Thyroid gland (tissue), 4 donors: ENCODE measurements around the gene ADAMTS2. TPM values are rescaled to one million over a fixed set of nuclear protein-coding genes. Genes with fewer than 3 reads are reported as not detected.

Experiments used
- DNase-seq, 2 donors: peaks; one replicate each; pipeline ENCODE4 v3.0.0-alpha.2; 2019
- H3K27ac ChIP-seq, 3 donors: fragments of 200-600 bp; sonication (generic); 1 replicate in 2 of 3; 2 replicates in 1 of 3; pipeline ENCODE4 v1.5.1; 2016 to 2019; ENCODE audit warnings: mild to moderate bottlenecking in 1 of 3, moderate library complexity in 1 of 3
- H3K27me3 ChIP-seq: fragments of 200-600 bp; sonication (generic); one replicate; pipeline ENCODE4 v1.5.1; 2019
- H3K36me3 ChIP-seq, 2 donors: fragments of 200-600 bp; sonication (generic); one replicate each; pipeline ENCODE4 v1.5.1; 2016 to 2019
- H3K4me1 ChIP-seq, 2 donors: fragments of 200-600 bp; sonication (generic); one replicate each; pipeline ENCODE4 v1.5.1; 2017 to 2019
- H3K4me3 ChIP-seq, 3 donors: fragments of 200-600 bp; sonication (generic); replicated peaks in 1 of 3; 1 replicate in 2 of 3; 2 replicates in 1 of 3; pipeline ENCODE4 v1.5.1; 2016; ENCODE audit warnings: mild to moderate bottlenecking in 1 of 3
- H3K9me3 ChIP-seq: fragments of 200-600 bp; sonication (generic); one replicate; pipeline ENCODE4 v1.5.1; 2017
- CTCF ChIP-seq, 6 experiments: fragments of 200-600 bp in 3 of 6; fragments of 450-650 bp in 3 of 6; sonication (generic) in 3 of 6; IDR thresholded peaks; one replicate each; pipeline ENCODE4 v1.5.1; 2016 to 2019; ENCODE audit warnings: antibody characterized with exemption in 6 of 6, mild to moderate bottlenecking in 2 of 6, inconsistent platforms in 1 of 6, moderate library complexity in 1 of 6
- POLR2A ChIP-seq, 2 donors: fragments of 450-650 bp; IDR thresholded peaks; one replicate each; pipeline ENCODE4 v1.6.1; 2017; ENCODE audit warnings: antibody characterized with exemption in 2 of 2, mild to moderate bottlenecking in 2 of 2, moderate library complexity in 1 of 2
- WGBS, 2 donors: methylation state at CpG; one replicate each; pipeline ENCODE4 v1.1.5; 2017; 5-methylcytosine and 5-hydroxymethylcytosine counted together
- intact Hi-C: fragments of 100-400 bp; cut with DNase I; formaldehyde crosslinking; loops from one replicate; pipeline ENCODE4 v1.15.1; 2023
- total RNA-seq, 4 donors: library from RNA; depleted of rRNA; stranded (reverse); fragments of >200 nt; gene quantifications; one replicate each; pipeline ENCODE4 v1.2.3, GENCODE V29; 2016

Gene ADAMTS2
- total RNA-seq, 4 donors from 2014 or later, result 3.5 to 16.2 (median 7.3) TPM

GRCh38 chr5:179315356-179315890 is 29.8 kb downstream of the ADAMTS2 start:
- H3K27ac ChIP-seq, result no peak overlapping the region
- no peaks in the 10 kb centered on the region for H3K9me3 ChIP-seq
- TF ChIP-seq CTCF (IDR thresholded peaks at IDR 0.05) (no peak), POLR2A (IDR thresholded peaks at IDR 0.05) (no peak)
- intact Hi-C loops, result no loop called here
- no peak for DNase-seq
- H3K4me3 ChIP-seq, result no peak overlapping the region
- H3K36me3 ChIP-seq, result no peaks in the 10 kb centered on the region
- WGBS, 2 donors, result 86% methylated on average over 15 of the region's 16 CpGs
- no peaks in the 10 kb centered on the region for H3K27me3 ChIP-seq
- H3K4me1 ChIP-seq, result peaks cover 4 to 8% of the 10 kb centered on the region in 2 donors

- Histone ChIP-seq H3K27ac (no peak overlapping the region), H3K4me1 (peaks cover 4 to 8% of the 10 kb centered on the region in 2 donors), H3K4me3 (no peak overlapping the region), H3K9me3 (no peaks in the 10 kb centered on the region), H3K36me3 (no peaks in the 10 kb centered on the region), H3K27me3 (no peaks in the 10 kb centered on the region)
- no peak for DNase-seq
- WGBS, 2 donors, result 79 to 85% methylated on average over 11 of the region's 12 CpGs
- intact Hi-C loops, result no loop called here
- TF ChIP-seq POLR2A (IDR thresholded peaks at IDR 0.05) (no peak), CTCF (IDR thresholded peaks at IDR 0.05) (no peak)
Measured at GRCh38 chr5:179314606-179315355, 30.5 kb downstream of the ADAMTS2 start.

- TF ChIP-seq CTCF (IDR thresholded peaks at IDR 0.05) (no peak), POLR2A (IDR thresholded peaks at IDR 0.05) (no peak)
Measured at GRCh38 chr5:179313849-179314521, 31.3 kb downstream of the ADAMTS2 start.

GRCh38 chr5:179312557-179313235 is 32.6 kb downstream of the ADAMTS2 start:
- Histone ChIP-seq H3K36me3 (no peaks in the 10 kb centered on the region), H3K9me3 (no peaks in the 10 kb centered on the region), H3K4me1 (peaks cover 4 to 8% of the 10 kb centered on the region in 2 donors), H3K27ac (no peak overlapping the region), H3K4me3 (no peak overlapping the region), H3K27me3 (no peaks in the 10 kb centered on the region)
- no peak for DNase-seq
- intact Hi-C loops, result no loop called here
- TF ChIP-seq POLR2A (IDR thresholded peaks at IDR 0.05) (no peak), CTCF (IDR thresholded peaks at IDR 0.05) (no peak)
- WGBS, 2 donors, result 89 to 96% methylated on average over 15 to 17 of the region's 17 CpGs

More at GRCh38 chr5:179313849-179314521, 31.3 kb downstream of the ADAMTS2 start:
- no peaks in the 10 kb centered on the region for H3K36me3 ChIP-seq
- H3K27ac ChIP-seq, result no peak overlapping the region
- no peak overlapping the region for H3K4me3 ChIP-seq
- intact Hi-C loops, result no loop called here
- DNase-seq, result peak; percentile 76 to 81
- no peaks in the 10 kb centered on the region for H3K27me3 ChIP-seq
- no peaks in the 10 kb centered on the region for H3K9me3 ChIP-seq
- H3K4me1 ChIP-seq, result peaks cover 4 to 8% of the 10 kb centered on the region in 2 donors
- 55 to 58% methylated on average over 23 to 31 of the region's 31 CpGs for WGBS, 2 donors
